OCI-LY7 (cell line): ENCODE results near the gene ZNF112.

Experiments
- CTCF ChIP-seq: fragments of 200-600 bp; sonication (generic); conservative IDR thresholded peaks from 2 replicates; pipeline ENCODE4 v1.5.1; 2014; ENCODE audit warnings: mild to moderate bottlenecking, antibody characterized with exemption, low read length, moderate library complexity, mixed read lengths
- EZH2phosphoT487 ChIP-seq: fragments of 200-600 bp; sonication (generic); IDR thresholded peaks from 2 replicates; pipeline ENCODE4 v1.6.1; 2018; ENCODE audit warnings: low read depth, borderline replicate concordance, mild to moderate bottlenecking, mixed run types, antibody characterized with exemption, low read length, moderate library complexity, mixed read lengths

- TF ChIP-seq CTCF (no peak), EZH2phosphoT487 (no peak)
Observed at GRCh38 chr19:44356383-44357111, at the start of gene ZNF112.
